Stimulated activated CD8-positive, alpha-beta memory T cell treated with anti-CD3 and anti-CD28 coated beads, Interleukin-12 subunit alpha, Interleukin-12 subunit beta, amount 100 ng/mL, for 4 hours (primary cell): Measurements from ENCODE around the gene ADAMTS3.

Source experiments
- DNase-seq: peaks from one replicate; pipeline ENCODE4 v3.0.0-alpha.2; 2020; ENCODE audit warnings: low read depth

Gene ADAMTS3

DNA sequence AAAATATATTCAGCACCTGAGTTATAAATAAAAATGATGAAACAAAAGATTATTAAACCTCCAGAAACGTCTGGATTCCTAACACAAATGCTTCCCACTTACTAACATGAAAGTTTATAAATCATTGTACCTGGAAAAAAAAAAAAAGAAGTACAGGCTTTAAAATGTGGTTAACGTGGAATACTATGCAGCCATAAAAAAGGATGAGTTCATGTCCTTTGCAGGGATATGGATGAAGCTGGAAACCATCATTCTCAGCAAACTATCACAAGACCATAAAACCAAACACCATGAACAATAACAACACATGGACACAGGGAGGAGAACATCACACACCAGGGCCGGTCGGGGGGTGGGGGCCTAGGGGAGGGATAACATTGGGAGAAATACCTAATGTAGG lies 160.5 kb downstream of the ADAMTS3 start:
- DNase-seq, result no peak

- DNase-seq, result no peak
These were observed 163.6 kb downstream of the ADAMTS3 start for GRCh38 chr4:72405417-72405816.

GRCh38 chr4:72397314-72397713 lies 171.7 kb downstream of the ADAMTS3 start:
- DNase-seq, result no peak

GRCh38 chr4:72394012-72394663 lies 174.9 kb downstream of the ADAMTS3 start:
- no peak for DNase-seq

DNA sequence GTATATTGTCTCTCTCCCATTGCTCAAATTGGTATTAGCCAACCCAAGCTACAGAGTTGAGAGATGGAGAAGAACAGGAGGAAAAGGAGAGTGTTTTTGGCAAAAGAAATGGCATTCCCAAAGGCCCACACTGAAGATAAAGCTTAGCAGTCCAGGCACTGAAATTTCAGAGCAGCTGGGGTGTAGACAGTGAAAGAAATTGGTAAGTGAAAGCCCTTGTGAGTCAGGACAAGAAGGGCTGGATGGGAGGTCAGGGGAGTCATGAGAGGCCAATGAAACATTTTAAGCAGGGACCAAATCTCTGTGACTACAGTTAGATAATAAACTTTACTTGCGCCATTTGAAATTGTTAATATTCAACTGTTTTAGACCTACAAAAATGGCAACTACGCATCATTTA lies 177.7 kb downstream of the ADAMTS3 start:
- DNase-seq, result no peak

- DNase-seq, result no peak
These were observed 178.6 kb downstream of the ADAMTS3 start for GRCh38 chr4:72390409-72390808.

GRCh38 chr4:72388521-72388920 lies 180.5 kb downstream of the ADAMTS3 start:
- no peak for DNase-seq

- no peak for DNase-seq
These were observed 181.1 kb downstream of the ADAMTS3 start for GRCh38 chr4:72387959-72388358.

- DNase-seq, result no peak
These were observed 185.6 kb downstream of the ADAMTS3 start for GRCh38 chr4:72383439-72383838.

DNA sequence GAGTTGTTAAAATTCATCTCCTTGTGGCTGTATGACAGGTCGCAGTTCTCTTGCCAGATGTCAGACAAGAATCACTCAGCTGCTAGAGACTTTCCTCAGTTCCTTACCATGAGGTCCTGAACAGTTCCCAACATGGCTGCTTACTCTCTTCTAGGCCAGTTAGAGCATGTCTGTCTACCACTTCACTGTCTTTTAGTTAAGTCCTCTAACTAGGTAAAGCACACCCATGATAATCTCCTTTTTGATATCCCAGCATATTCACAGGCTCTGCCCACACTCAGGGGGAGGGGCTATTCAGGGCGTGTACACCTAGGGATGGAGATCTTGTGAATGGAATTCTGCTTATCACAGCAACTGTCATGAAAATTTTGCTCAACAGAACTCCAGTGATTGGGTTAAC lies 190.1 kb downstream of the ADAMTS3 start:
- DNase-seq, result no peak

DNA sequence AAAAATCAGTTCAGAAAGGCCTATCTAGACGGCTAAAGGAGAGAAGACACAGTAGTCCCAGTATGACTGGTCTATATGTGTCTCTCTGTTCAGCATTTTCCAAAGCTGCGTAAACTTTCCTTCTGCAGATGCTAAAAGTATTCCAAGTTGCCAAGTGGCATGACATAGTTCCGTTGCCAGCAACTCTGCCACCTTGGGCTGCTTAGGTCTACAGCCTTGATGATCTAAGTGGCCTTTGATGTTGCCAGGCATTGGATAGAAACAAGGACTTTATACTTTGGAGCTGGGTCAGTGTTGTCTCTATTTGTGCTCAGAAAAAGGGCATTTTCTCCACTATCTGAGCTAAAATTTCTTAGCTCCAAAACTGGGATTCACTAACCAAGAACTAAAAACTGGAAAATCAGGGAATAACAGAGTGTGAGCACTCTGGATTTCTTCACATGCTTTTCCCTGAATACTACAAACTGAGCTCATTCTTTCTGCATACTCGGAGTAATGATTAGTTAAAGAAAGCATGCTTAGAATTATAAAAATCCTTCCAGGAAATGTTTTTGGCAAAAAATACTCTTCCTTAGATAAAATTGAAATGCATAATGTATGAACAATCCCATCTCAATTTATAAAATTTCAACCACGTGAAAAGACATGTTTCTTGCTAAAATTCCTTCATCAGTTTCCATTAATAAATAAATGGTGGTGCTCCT lies 191.4 kb downstream of the ADAMTS3 start:
- DNase-seq, result no peak

DNA sequence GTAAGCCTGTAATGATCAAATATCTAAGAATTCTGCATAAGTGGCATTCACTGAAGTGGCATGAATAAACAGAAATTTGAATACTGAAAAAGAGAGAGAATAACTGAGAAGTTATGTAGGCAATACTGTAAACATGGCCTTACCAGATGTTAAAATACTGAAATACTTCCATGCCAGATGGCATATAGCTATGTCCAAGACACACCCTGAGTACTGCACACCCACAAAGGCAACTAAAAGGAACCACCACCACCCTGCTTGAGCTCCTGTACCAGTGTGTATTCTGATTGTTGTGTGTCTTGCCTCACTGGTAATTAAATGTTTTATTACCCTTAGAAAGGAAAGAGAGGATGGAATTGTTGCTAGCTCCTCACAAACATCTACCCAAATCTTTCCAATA lies 192.1 kb downstream of the ADAMTS3 start:
- no peak for DNase-seq

GRCh38 chr4:72375073-72375736 lies 193.8 kb downstream of the ADAMTS3 start:
- DNase-seq, result no peak

GRCh38 chr4:72374159-72374558 lies 194.9 kb downstream of the ADAMTS3 start:
- DNase-seq, result no peak

DNA sequence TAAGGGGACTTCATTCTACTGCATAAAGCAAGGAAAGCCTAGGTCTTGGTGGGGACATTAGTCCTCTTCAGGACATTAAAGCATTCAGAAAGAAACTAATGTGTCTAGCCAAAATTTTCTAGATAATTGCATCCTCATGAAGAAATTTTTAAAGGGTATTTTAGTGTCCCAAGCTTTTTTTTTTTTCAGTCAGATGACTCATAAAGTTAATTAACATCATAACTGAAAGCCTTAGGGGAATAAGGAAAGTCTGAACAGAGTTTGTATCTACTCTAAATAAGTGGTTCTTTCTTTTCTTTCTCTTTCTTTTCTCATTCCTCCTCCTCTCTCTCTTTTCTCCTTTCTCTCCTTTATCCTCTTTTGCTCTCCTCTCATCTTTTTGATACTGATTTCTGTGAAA lies 202.4 kb downstream of the ADAMTS3 start:
- DNase-seq, result no peak

GRCh38 chr4:72365981-72366380 lies 203.0 kb downstream of the ADAMTS3 start:
- DNase-seq, result no peak

DNA sequence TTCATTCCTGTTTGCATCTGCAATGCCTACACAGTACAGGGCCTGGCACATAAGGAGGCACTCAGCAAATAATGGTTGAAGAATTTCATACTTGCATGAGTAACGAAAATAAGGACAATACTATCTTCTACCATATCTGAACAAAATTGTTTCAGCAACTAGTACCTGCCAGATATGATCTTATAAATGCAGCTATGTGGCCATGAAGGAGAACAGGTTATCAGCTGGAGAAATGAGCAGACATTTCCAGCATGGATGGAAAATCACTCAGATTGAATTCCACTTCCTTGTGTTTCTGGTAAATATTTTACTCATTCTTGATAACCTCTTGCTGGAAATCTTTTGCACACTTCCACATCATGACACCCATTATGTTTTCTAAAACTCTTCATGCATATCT lies 204.0 kb downstream of the ADAMTS3 start:
- no peak for DNase-seq

DNA sequence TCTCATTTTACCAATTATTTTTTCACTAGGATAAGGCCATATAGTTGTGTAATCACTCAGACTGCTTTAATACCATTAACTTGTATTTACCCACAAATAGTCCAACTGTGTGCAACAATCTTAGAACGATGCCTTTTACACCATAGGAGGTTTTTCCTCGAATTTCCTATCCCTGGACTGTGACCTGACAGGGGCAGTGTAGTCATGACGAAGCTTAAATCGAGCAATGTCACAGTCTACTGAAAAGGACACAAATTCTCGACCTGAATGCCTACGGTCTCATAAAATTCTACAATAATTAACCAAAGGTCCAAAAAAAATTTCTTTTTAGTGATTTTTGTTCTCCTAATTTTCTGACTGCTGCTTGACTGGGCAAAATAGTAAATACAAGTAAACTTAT lies 208.9 kb downstream of the ADAMTS3 start:
- DNase-seq, result no peak

GRCh38 chr4:72358483-72358882 lies 210.5 kb downstream of the ADAMTS3 start:
- DNase-seq, result no peak

GRCh38 chr4:72357908-72358307 lies 211.1 kb downstream of the ADAMTS3 start:
- no peak for DNase-seq

GRCh38 chr4:72352711-72353110 lies 216.3 kb downstream of the ADAMTS3 start:
- no peak for DNase-seq

GRCh38 chr4:72351521-72351920 lies 217.5 kb downstream of the ADAMTS3 start:
- no peak for DNase-seq

DNA sequence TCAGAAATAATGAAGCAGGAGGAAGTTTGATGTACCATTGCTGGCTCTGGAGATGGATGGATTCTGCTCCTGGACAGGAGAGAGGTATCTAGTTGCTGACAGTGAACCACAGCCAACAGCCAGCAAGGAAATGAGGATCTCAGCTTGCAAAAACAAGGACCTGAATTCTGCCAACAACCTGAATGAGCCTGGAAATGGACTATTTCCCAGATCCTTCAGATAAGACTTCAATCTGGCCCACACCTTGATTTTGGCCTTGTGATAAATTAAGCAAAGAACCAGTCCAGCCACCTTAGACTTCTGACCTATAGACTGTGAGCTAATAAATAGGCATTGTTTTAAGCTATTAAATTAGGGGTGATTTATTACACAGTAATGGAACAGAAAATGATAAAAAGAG lies 220.3 kb downstream of the ADAMTS3 start:
- DNase-seq, result no peak
